Ecto neural progenitor cell (in vitro differentiated cells): ENCODE results near the gene SBK2.
"Not testable (repeated sequence)": the region's sequence is repeated elsewhere in the genome, so short reads cannot be mapped to it uniquely, and the experiment has no call there.

Source experiments
- DNase-seq: peaks from one replicate; pipeline ENCODE4 v3.0.0-alpha.2; 2018; ENCODE audit warnings: low spot score

SBK2 gene, protein sequence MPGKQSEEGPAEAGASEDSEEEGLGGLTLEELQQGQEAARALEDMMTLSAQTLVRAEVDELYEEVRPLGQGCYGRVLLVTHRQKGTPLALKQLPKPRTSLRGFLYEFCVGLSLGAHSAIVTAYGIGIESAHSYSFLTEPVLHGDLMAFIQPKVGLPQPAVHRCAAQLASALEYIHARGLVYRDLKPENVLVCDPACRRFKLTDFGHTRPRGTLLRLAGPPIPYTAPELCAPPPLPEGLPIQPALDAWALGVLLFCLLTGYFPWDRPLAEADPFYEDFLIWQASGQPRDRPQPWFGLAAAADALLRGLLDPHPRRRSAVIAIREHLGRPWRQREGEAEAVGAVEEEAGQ

DNA sequence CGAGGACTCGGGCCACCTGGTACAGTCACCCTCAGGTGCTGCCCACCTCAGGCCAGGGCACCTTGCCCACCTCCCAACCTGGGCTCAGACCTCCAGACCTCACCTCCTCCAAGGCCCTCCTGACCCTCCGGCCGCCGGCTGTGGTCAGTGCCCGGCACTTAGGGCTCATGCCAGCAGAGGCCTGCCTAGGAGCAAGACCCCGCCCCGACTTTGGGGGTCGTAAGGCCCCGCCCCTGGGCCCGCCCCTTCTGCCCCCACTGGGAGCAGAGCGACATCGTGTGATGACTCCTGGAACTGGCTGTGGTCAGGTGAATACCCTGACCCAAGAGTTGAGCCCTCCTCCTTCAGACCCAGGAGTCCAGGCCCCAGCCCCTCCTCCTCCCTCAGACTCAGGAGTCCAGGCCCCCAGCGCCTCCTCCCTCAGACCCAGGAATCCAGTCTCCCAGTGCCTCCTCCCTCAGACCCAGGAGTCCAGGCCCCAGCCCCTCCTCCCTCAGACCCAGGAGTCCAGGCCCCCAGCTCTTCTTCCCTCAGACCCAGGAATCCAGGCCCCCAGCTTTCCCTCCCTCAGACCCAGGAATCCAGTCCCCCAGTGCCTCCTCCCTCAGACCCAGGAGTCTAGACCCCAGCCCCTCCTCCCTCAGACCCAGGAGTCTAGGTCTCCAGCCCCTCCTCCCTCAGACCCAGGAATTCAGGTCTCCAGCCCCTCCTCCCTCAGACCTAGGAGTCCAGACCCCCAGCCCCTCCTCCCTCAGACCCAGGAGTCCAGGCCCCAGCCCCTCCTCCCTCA, at the start of gene SBK2:
TSS of gene SBK2 (minus strand) at position 183 of the 790 bp plus-strand sequence. CDS start 839 bp downstream, outside the sequence.
- peak; percentile 92 for DNase-seq

DNA sequence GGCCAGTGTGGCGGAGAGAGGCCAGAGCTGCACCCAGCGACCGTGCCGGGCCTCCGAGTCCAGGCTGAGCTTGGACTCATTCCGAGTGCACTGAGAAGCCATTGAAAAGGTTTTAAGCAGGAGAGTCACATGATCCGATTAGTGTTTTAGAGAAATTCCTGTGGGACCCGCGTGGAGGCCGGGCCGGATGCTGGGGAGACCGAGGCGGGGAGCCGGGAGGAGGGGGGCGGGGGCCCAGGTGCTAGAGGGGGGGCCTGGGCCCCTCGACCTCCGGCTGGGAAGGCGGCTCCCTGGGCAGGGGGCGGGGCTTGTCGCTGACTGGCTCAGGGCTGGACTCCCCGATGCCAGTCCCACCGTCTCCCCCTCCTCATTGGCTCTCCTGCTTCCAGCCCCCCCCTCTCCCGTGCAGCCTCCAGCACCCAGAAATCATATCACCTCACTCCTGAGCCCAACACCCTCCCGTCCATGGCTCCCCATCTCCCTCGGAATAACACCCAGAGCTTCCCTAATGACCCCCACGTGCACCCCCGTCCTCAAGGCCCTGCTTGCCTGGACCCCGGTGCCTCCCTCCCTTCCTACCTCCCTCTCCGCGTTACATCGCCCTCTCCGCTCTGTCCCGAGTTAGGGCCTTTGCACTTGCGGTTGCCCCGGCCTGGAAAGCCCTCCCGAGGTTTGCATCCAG, 48.9 kb upstream of the SBK2 start:
- peak; percentile 89 for DNase-seq

DNA sequence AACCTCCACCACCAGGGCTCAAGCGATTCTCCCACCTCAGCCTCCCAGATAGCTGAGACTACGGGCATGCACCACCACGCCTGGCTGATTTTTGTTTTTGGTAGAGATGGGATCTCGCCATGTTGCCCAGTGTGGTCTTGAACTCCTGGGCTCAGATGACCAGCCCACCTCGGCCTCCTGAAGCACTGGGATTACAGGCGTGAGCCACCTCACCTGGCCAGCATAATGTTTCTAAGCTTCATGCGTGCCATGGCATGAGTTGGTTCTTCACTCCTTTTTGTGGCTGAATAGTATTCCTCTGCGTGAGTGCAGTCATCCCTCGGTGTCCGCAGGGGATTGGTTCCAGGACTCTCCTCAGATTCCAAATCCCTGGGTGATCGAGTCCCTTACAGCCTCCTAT, 47.9 kb upstream of the SBK2 start:
- DNase-seq, result no peak

DNA sequence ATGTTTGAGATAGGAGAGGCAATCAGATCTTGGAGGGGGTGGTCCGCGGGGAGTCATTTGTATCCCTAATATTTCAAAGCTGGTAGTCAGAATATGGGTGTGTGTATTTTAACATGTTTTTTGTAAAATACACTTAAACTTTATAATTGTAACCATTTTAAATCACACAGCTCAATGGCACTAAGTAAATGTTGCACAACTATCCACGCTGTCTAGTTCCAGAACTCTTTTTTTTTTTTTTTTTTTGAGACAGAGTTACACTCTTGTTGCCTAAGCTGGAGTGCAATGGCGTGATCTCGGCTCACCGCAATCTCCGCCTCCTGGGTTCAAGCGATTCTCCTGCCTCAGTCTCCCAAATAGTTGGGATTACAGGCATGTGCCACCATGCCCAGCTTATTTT, 47.0 kb upstream of the SBK2 start:
- not testable (repeated sequence) for DNase-seq

DNA sequence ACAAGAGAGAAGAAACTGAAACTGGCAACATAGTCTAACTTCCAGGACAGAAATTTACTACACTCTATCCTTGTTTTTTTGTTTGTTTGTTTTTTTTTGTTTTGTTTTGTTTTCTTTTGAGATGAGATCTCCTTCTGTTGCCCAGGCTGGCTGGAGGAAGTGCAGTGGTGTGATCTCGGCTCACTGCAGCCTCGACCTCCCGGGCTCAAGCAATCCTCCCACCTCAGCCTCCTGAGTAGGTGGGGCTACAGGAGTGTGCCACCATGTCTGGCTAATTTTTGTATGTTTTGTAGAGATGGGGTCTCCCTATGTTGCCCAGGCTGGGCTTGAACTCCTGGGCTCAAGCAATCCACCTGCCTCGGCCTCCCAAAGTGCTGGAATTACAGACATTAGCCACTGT, 45.4 kb upstream of the SBK2 start:
- DNase-seq, result not testable (repeated sequence)

DNA sequence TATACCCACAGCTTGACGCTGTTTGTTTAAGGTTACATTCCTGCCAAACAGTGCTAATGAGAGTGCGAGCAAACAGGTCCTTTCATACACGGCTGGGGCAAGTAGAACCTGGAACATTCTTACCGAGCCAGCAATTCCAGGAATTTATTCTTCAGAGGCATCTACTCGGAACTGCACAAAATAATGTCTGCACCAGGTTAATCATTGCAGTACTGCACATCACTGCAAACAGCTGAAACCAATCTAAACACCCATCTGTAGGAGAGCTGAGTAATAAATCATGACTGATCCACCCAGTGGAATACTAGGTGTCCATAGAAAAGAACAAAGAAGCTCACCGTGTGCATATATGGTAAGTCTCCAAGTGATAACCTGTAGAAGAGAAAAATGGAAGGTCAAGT, 44.9 kb upstream of the SBK2 start:
- DNase-seq, result no peak

DNA sequence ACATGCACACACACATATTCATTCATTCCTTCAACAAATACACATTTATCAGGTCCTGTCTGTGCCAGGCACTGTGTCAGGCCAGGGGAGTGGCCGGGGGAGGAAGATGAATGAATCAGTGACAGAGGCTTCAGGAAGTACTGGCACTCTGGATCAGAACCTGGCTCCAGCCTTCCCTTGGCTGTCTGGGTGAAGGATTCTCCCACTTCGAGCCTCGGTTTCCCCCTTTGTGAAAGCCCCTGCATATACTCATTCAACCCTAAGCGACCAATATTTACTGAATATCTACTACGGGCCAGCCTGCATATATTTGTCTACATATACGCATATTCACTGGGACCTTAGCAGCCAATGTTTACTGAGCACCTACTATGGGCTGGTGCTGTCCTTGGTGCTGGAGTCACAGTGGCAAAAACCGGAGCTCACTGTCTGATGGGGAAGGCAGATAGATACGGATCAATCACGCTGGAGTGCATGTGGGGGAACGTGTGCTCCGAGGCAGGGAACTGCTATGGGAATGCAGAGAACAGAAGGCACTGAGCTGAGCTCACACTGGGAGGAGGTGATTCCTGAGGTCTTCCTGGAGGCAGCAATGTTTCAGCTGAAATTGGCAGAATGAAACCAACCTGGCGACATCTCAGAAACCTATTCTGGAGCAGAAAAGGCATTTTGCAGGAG, 44.4 kb upstream of the SBK2 start:
- DNase-seq, result no peak

DNA sequence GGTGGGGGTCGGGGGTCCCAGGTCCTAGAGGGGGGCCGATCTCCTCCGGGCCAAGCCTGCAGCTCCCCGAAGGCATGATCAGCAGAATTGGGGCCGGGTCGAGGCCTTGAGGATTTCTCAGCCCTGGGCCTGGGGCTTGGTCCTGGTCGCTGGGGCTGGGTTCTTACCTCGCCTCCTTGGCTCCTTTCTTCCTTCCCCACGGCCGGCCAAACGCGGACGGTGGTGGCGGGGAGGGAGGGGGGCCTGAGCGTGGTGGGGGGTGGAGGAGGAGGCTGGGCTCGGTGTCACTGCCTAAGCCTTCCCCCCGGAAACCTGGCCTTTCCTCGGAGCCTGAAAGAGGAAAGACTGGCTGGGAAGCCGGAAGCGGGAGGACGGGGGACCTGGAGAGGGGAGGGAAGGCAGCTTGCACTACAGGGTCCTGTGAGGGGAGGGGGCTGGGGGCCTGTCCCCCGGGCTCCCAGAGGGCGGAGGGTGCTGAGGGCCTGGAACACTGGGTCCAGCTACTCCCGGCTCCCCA, 43.8 kb upstream of the SBK2 start, which contains the start of gene ZNF579:
TSS of gene ZNF579 (minus strand) at position 221 of the 517 bp plus-strand sequence. CDS start 1,209 bp downstream, outside the sequence.
- peak; percentile 90 for DNase-seq

DNA sequence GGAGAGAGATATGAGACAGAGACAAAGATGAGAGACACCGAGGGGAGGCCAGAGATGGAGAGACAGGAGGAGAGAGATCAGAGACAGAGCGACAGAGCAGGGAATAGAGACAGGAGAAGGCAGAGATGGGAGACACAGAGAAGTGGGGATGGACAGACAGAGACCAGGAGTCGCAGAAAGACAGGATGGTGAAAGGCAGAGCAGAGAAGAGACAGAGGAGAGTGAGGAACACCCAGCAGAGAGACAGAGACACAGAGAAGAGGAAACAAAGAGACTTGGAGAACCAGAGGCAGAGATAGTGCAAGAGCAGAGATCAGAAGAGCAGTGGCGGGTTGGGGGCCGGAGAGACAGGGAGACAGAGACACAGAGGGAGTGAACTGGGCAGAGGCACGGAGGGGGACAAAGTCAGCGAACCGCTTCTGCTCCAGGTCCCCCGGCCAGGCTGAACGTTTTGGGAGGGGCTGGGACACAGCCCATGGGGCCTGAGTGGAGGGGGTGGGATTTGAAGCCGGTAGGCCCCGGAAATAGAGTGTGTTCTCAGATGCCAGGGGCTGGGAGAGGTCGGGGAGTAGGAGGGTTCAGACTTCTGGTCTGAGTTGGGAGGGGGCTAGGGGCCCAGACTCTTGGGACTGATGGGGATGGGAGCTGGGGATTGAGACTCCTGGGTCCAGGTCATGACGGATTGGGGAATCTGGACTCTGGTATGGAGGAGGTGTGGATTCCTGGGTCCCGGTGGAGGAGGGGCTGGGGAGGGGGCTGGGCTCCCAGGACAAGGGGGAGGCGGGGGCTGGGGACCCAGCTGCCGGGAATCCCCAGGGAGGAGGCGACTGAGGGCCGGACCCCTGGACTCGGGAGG, 43.1 kb upstream of the SBK2 start:
- DNase-seq, result no peak

DNA sequence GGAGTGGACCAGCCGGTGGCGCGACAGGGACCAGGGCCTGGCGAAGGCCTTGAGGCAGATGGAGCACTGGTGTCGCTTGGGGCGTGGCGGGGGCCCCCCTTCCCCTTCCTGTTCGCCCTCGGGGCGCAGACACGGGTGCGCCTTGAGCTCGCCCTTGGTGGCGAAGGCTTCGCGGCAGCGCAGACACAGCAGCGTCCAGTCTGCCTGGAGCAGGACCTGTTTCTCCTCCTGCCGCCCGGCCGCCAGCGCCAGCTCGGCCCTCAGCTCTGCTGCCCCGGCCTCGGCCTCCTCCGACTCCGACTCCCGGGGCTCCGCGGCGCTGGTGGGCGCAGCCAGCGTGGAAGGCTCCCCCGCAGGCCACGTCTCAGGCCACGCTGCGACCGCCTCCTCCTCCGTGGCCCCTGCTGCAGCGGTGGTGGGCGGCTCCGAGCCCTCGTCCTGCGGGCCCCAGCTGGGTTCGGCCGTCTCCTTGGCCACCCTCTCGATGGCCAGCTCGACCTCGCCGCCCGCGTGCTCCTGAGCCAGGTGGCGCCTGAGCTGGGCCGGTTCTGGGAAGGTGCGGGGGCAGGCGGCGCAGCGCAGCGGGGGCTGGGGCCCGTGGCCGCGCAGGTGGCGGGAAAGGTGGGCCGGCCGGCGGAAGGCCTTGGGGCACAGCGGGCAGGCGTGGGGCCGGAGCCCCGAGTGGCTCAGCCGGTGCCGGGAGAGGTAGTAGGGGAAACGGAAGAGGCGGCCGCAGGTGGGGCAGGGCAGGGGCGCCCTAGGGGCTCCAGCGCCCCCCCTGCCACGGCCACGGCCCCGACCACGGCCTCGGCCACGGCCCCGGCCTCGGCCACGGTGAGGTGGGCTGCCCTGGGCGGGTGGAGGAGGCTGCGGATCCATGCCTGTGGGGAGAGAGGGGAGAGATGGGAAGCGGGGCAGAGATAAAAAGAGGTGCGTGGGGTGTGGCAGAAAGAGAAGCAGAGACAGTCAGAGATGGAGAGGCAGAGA, 42.1 kb upstream of the SBK2 start:
- no peak for DNase-seq

DNA sequence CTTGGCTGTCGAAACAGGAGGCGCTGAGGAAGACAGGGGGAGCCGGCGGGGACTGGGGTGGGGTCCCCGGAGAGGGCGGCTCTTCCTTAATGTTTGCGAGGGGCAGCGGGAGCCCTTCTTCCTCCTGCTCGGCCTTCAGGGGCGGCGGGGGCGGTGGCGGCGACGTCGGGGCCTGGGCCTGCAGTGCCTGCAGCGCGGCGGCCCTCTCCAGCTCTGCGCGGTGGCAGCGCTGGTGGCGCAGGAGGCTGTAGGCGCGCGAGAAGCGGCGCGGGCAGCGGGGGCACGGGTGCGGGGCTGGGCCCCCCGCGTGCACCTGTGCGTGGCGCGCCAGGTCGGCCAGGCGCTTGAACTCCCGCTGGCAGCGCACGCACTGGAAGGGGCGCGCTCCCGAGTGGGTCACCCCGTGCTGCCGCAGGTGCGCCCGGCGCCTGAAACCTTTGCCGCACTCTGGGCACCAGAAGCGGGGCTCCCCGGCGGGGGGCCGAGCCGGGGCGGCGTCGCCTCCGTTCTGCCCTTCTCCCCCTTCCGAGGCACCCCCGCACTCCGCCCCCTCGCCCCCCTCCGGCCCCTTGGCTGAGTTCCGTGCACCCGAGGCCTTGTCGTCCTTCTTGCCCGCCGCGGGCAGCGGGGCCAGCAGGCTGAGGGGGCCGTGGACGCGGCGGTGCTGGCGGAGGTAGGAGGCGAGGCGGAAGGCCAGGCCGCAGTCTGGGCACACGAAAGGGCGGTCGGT, 41.3 kb upstream of the SBK2 start:
- no peak for DNase-seq

DNA sequence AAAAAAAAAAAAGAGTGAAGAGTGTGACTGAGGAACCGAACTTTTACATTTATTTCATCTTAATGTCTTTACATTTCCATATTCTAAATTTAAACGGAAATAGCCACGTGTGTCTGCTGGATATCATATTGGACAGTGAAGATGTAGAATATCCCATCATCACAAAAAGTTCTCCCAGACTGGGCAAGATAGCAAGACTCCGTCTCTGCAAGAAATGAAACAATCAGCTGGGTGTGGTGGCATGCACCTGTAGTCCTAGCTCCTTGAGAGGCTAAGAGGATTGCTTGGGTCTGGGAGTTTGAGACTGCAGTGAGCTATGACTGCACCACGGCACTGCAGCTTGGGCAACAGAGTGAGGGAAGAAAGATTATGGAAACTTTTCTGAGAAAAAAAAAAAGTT, 39.8 kb upstream of the SBK2 start:
- no peak for DNase-seq

DNA sequence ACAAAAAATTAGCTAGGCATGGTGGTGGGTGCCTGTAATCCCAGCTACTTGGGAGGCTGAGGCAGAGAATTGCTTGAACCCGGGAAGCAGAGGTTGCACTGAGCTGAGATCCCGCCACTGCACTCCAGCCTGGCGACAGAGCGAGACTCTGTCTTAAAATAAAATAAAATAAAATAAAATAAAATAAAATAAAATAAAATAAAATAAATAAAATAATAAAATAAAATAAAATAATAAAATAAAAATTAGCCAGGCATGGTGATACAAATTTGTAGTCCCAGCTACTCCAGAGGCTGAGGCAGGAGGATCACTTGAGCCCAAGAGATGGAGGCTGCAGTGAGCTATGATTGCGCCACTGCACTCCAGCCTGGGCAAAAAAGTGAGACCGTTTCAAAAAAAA, 37.0 kb upstream of the SBK2 start:
- DNase-seq, result not testable (repeated sequence)

DNA sequence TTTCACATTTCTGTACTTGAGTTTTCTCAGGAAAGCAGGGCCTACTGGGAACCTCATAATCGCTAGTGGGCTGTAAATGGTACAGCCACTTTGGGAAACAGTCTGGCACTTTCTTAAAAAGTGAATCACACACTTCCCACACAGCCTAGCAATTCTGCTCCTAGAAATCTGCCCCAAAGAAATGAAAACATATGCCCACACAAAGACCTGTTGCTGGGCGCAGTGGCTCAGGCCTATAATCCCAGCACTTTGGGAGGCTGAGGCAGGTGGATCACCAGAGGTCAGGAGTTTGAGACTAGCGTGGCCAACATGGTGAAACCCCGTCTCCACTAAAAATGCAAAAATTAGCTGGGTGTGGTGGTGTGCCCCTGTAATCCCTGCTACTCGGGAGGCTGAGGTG, 32.5 kb upstream of the SBK2 start:
- not testable (repeated sequence) for DNase-seq

DNA sequence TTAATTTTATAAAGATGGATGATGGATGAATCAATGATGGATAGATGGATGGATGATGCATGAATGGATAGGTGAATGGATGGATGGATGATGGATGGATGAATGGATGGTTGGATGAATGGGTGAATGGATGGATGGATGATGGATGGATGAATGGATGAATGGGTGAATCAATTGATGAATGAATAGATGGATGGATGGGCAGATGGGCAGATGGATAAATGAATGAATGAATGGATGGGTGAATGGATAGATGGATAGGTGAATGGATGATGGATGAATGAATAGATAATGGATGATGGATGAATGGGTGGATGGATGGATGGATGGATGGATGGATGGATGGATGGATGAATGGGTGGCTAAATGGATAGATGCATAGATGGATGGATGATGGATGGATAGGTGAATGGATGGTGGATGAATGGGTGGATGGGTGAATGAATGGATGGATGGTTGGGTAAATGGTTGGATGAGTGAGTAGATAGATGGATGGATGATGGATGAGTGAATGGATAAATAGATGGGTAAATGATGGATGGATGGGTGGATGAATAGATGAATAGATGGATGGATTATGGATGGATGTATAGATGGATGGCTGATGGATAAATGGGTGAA, 30.9 kb upstream of the SBK2 start:
- DNase-seq, result no peak

DNA sequence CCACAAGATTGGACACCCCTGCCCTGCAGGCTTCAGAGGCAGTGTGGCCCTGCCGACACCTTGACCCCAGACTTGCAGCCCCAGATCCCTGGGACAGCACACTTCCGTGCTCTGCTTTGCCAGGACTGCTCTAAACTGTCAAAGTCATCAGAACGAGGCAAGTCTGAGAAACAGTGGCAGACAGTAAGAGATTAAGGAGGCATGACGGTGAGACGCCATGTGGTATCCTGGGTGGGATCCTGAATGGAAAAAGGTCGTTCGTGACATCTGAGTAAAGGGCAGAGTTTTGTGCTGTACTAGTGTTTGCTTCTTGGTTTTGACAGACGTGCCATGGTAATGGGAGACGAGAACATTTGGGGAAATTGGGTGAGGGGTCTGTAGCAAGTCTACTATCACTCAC, 29.9 kb upstream of the SBK2 start:
- no peak for DNase-seq

DNA sequence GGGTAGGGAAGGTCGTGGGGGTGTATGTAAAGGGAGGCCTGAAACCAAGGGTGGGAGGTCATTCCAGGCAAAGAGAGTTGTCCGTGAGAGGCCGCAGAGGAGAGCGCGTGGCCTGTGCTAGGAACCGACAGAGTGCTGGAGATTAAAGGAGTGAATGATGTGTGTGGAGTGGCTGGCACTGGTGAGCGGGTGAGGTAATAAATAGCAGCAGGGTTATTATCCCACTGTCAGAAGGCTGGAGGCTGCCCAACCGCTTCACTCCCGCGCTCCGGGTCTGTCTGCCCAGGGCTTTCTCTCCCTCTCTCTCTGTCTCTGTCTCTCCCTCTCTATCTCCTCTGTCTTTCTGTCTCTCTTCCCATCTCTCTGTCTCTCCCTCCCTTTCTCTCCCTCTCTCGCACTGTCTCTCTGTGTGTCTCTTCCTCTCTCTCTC, 26.3 kb upstream of the SBK2 start:
- no peak for DNase-seq

DNA sequence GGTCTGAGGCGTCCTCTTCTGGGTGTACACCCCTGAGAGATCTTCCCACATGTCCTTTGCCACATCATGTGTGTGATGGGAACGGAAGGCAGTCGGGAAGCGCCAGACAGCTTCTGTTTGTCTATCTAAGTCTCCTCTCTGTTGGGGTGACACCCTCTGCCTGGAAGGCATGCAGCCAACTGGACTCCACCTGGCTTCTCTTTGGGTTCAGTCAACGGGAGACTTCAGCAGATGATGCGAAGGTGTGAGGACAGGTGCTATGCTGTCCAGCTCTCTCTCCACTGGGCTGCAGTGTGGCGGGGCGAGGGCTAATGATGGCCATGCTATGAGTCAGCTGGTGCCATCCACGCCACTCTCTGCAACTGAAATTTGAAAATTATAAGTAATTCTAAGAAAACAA, 22.8 kb upstream of the SBK2 start:
- no peak for DNase-seq
